Fibroblast of lung (primary cell): Measurements from ENCODE around the gene RFX8. TPM values are rescaled to one million over a fixed set of nuclear protein-coding genes. Genes with fewer than 3 reads are reported as not detected.

Experiments
- DNase-seq, 2 donors: peaks; one replicate each; pipeline versions ENCODE4 v3.0.0 to v3.0.0-alpha.2; 2010; ENCODE audit warnings: low read depth in 2 of 2
- H2AFZ ChIP-seq: 2 replicates; pipeline ENCODE4 v1.5.1; 2012; ENCODE audit warnings: low read length, control low read depth, inconsistent platforms
- H3K27ac ChIP-seq: 2 replicates; pipeline ENCODE4 v1.5.1; 2011; ENCODE audit warnings: low read length, control low read depth; ENCODE audit not compliant: insufficient read depth
- H3K27me3 ChIP-seq: 2 replicates; pipeline ENCODE4 v1.5.1; 2011; ENCODE audit warnings: mild to moderate bottlenecking, low read length; ENCODE audit not compliant: control insufficient read depth, insufficient read depth
- H3K36me3 ChIP-seq: 2 replicates; pipeline ENCODE4 v1.5.1; 2011; ENCODE audit warnings: low read length; ENCODE audit not compliant: control insufficient read depth, insufficient read depth
- H3K4me1 ChIP-seq: 2 replicates; pipeline ENCODE4 v1.5.1; 2011; ENCODE audit warnings: low read length; ENCODE audit not compliant: control insufficient read depth, insufficient read depth; ENCODE audit errors: extremely low read depth
- H3K4me2 ChIP-seq: 2 replicates; pipeline ENCODE4 v1.5.1; 2011; ENCODE audit warnings: low read length, control low read depth; ENCODE audit not compliant: insufficient read depth; ENCODE audit errors: extremely low read depth
- H3K4me3 ChIP-seq, 4 experiments: fragments of 200-600 bp in 1 of 4; sonication (generic) in 1 of 4; replicated peaks in 1 of 4; 2 replicates each; pipeline ENCODE4 v1.5.1; 2011 to 2016; ENCODE audit warnings: low read length in 4 of 4, low read depth in 3 of 4, mild to moderate bottlenecking in 3 of 4, control low read depth in 2 of 4, inconsistent platforms in 1 of 4, mixed read lengths in 1 of 4; ENCODE audit not compliant: insufficient read depth in 1 of 4; ENCODE audit errors: control extremely low read depth in 1 of 4
- H3K79me2 ChIP-seq: 2 replicates; pipeline ENCODE4 v1.5.1; 2012; ENCODE audit warnings: mild to moderate bottlenecking, low read length, inconsistent platforms; ENCODE audit not compliant: control insufficient read depth, insufficient read depth
- H3K9ac ChIP-seq: 2 replicates; pipeline ENCODE4 v1.5.1; 2011; ENCODE audit warnings: mild to moderate bottlenecking, low read length, control low read depth; ENCODE audit not compliant: insufficient read depth
- H3K9me3 ChIP-seq: 2 replicates; pipeline ENCODE4 v1.5.1; 2012; ENCODE audit warnings: low read depth, low read length; ENCODE audit not compliant: control insufficient read depth, insufficient read depth
- H4K20me1 ChIP-seq: 2 replicates; pipeline ENCODE4 v1.5.1; 2011; ENCODE audit warnings: low read length; ENCODE audit not compliant: control insufficient read depth, insufficient read depth; ENCODE audit errors: extremely low read depth
- CTCF ChIP-seq, 2 donors: IDR thresholded peaks in 1 of 2; conservative IDR thresholded peaks in 1 of 2; 1 replicate in 1 of 2; 2 replicates in 1 of 2; pipeline ENCODE4 v1.5.1; 2011 to 2012; ENCODE audit warnings: low read length in 2 of 2, control low read depth in 1 of 2, inconsistent platforms in 1 of 2, low read depth in 1 of 2, mild to moderate bottlenecking in 1 of 2
- EZH2 ChIP-seq: IDR thresholded peaks from 2 replicates; pipeline ENCODE4 v1.5.1; 2012; ENCODE audit warnings: low read length, control low read depth, mild to moderate bottlenecking; ENCODE audit errors: missing control alignments
- polyA plus RNA-seq, 2 donors: library from polyadenylated mRNA; depleted of rRNA in 1 of 2; stranded (reverse) in 1 of 2; unstranded in 1 of 2; fragments of >200 nt; gene quantifications; 2 replicates each; pipeline ENCODE4 v1.2.1, GENCODE V29; 2011 to 2012; ENCODE audit warnings: missing spikeins in 1 of 2
- total RNA-seq: library from RNA; depleted of rRNA; stranded (reverse); fragments of >200 nt; gene quantifications from 2 replicates; pipeline ENCODE4 v1.2.1, GENCODE V29; 2014

RFX8 gene
- total and polyA plus RNA-seq, 2 donors (not counting 1 experiment from before 2014, with no cell fraction given), result 4.3 to 12.4 TPM

- H4K20me1 ChIP-seq, result no peaks in the 10 kb centered on the region
- no peaks in the 10 kb centered on the region for H3K36me3 ChIP-seq
- TF ChIP-seq CTCF (conservative IDR thresholded peaks at IDR 0.05 in 1 of 2, IDR thresholded peaks at IDR 0.05 in 1 of 2; ENCODE audit: low read depth in 1 of 2, low read length in 2 of 2) (no peak), EZH2 (no peak)
- H3K4me1 ChIP-seq, result peaks cover 5% of the 10 kb centered on the region
- H3K9ac ChIP-seq, result no peak overlapping the region
- no peak for DNase-seq
- no peak overlapping the region for H2AFZ ChIP-seq
- H3K27me3 ChIP-seq, result no peaks in the 10 kb centered on the region
- no peak overlapping the region for H3K4me2 ChIP-seq
- H3K27ac ChIP-seq, result no peak overlapping the region
- no peak overlapping the region for H3K4me3 ChIP-seq
- no peaks in the 10 kb centered on the region for H3K9me3 ChIP-seq
- H3K79me2 ChIP-seq, result no peaks in the 10 kb centered on the region
Measured at GRCh38 chr2:101480764-101481163, 5.9 kb upstream of the RFX8 start.

- no peak for DNase-seq
- Histone ChIP-seq H3K79me2 (no peaks in the 10 kb centered on the region), H3K4me1 (peaks cover 5% of the 10 kb centered on the region), H3K9me3 (no peaks in the 10 kb centered on the region), H3K27me3 (no peaks in the 10 kb centered on the region), H3K27ac (no peak overlapping the region), H3K4me2 (no peak overlapping the region), H4K20me1 (no peaks in the 10 kb centered on the region), H3K36me3 (no peaks in the 10 kb centered on the region), H3K9ac (no peak overlapping the region), H2AFZ (no peak overlapping the region), H3K4me3 (no peak overlapping the region)
- TF ChIP-seq EZH2 (no peak), CTCF (conservative IDR thresholded peaks at IDR 0.05 in 1 of 2, IDR thresholded peaks at IDR 0.05 in 1 of 2; ENCODE audit: low read depth in 1 of 2, low read length in 2 of 2) (no peak)
Measured at GRCh38 chr2:101479810-101480209, 4.9 kb upstream of the RFX8 start.

- peak in 1 of 2 donors; percentile 26 for DNase-seq
- no peak overlapping the region for H2AFZ ChIP-seq
- no peak overlapping the region for H3K4me2 ChIP-seq
Measured at GRCh38 chr2:101479328-101479727, 4.4 kb upstream of the RFX8 start.

More at GRCh38 chr2:101479328-101479727, 4.4 kb upstream of the RFX8 start:
- Histone ChIP-seq H3K79me2 (no peaks in the 10 kb centered on the region), H3K9me3 (no peaks in the 10 kb centered on the region), H3K36me3 (no peaks in the 10 kb centered on the region), H3K9ac (no peak overlapping the region), H3K4me1 (peaks cover 6% of the 10 kb centered on the region), H3K4me3 (no peak overlapping the region), H3K27me3 (no peaks in the 10 kb centered on the region), H3K27ac (no peak overlapping the region), H4K20me1 (no peaks in the 10 kb centered on the region)
- TF ChIP-seq CTCF (conservative IDR thresholded peaks at IDR 0.05 in 1 of 2, IDR thresholded peaks at IDR 0.05 in 1 of 2; ENCODE audit: low read depth in 1 of 2, low read length in 2 of 2), result no peak
